Diencephalon (tissue), 1 donor: ENCODE data around the gene ME2. TPM values are rescaled to one million over a fixed set of nuclear protein-coding genes. Genes with fewer than 3 reads are reported as not detected.

Source experiments
- small RNA-seq: library from RNA; depleted of rRNA; stranded (forward); fragments of <200 nt; gene quantifications from one replicate; pipeline ENCODE3, GENCODE V24; 2014
- total RNA-seq: library from RNA; depleted of rRNA; stranded (reverse); fragments of >200 nt; gene quantifications from one replicate; pipeline ENCODE4 v1.2.3, GENCODE V29; 2014

ME2 gene
- 109 TPM for total RNA-seq

GRCh38 chr18:50878345-50879301 lies at the start of gene ME2:
Gene ME2 (plus strand): TSS chr18:50879118. CDS start chr18:50895821, 16,703 bp downstream.

GRCh38 chr18:50967714-50968661 lies 89.1 kb downstream of the ME2 start, which contains the start of gene ELAC1:
Gene ELAC1 (plus strand): TSS chr18:50968040. CDS start chr18:50974405, 6,365 bp downstream.

Small RNA genes lying within 50 kb of the gene (small RNA-seq; reads per million reads assigned to genes)
- gene RF00019 = not detected

Other genes with a start within 250 kb of the ME2 start
- gene MRO, start 59.1 kb upstream of the ME2 start, total RNA-seq = 1.6 TPM
- gene ELAC1, start 88.9 kb downstream of the ME2 start, total RNA-seq = 10.4 TPM
- 59.1 TPM for gene SMAD4, start 151.1 kb downstream of the ME2 start, total RNA-seq